ENCODE results near the gene TENT4A. TPM values are rescaled to one million over a fixed set of nuclear protein-coding genes. Genes with fewer than 3 reads are reported as not detected.

Gene TENT4A
- total RNA-seq, 1 experiment from 2014 or later, result 25.6 TPM

- H2BK5ac ChIP-seq (ENCODE audit: insufficient read length, low read length), result no peak overlapping the region
- H3K14ac ChIP-seq (ENCODE audit: insufficient read depth, low read length), result no peak overlapping the region
- H3K9ac ChIP-seq (ENCODE audit: extremely low read depth, insufficient read length, low read length), result no peak overlapping the region
- WGBS (ENCODE audit: extremely low coverage, insufficient read length, low lambda C conversion rate), result no CpG with 5 or more reads among the region's 11 CpGs
- no peak overlapping the region for H3K27ac ChIP-seq (ENCODE audit: insufficient read length, low read depth, low read length)
- no peaks in the 10 kb centered on the region for H3K27me3 ChIP-seq (ENCODE audit: insufficient read depth, low read length)
- Mint-ChIP-seq H3K9me3 (no peaks in the 10 kb centered on the region), H3K4me3 (no peak overlapping the region; a peak in 1 of 5 replicates), H3K27ac (peak overlapping the region in 1 of 3 experiments; percentile 13; a peak in 1 of 7 replicates), H3K27me3 (ENCODE audit: low read depth) (peaks cover 8% of the 10 kb centered on the region; the same call in 1 of the 2 replicates), H3K4me1 (peaks cover 25 to 29% of the 10 kb centered on the region in 2 experiments), H3K36me3 (ENCODE audit: insufficient read depth in 1 of 3, low read depth in 3 of 3) (no peaks in the 10 kb centered on the region; a peak in 1 of 7 replicates)
- no peak overlapping the region for H2AK5ac ChIP-seq (ENCODE audit: insufficient read length, low read length)
- peaks cover 2% of the 10 kb centered on the region for H3K23me2 ChIP-seq (ENCODE audit: insufficient read length, low read depth, low read length, poor library complexity, severe bottlenecking)
- H2BK15ac ChIP-seq (ENCODE audit: low read depth, low read length), result no peak overlapping the region
- H3T11ph ChIP-seq (ENCODE audit: low read length), result no peak overlapping the region
- H4K20me1 ChIP-seq (ENCODE audit: control insufficient read depth, insufficient read depth, insufficient read length), result no peaks in the 10 kb centered on the region
- no peak for DNase-seq
- H3K4ac ChIP-seq (ENCODE audit: low read depth, low read length), result no peak overlapping the region
- no peak overlapping the region for H3K23ac ChIP-seq (ENCODE audit: insufficient read length, low read depth, low read length)
- no peak overlapping the region for H3K18ac ChIP-seq (ENCODE audit: insufficient read length, low read depth, low read length)
- no peak overlapping the region for H2BK20ac ChIP-seq (ENCODE audit: low read depth, low read length, poor library complexity, severe bottlenecking)
- H2BK120ac ChIP-seq (ENCODE audit: low read depth, low read length, poor library complexity, severe bottlenecking), result no peak overlapping the region
- no peak overlapping the region for H3K4me2 ChIP-seq (ENCODE audit: insufficient read depth, insufficient read length, low read length)
- H4K91ac ChIP-seq (ENCODE audit: insufficient read length, low read depth, low read length), result no peak overlapping the region
- H3K56ac ChIP-seq (ENCODE audit: insufficient read length, low read depth, low read length), result no peak overlapping the region
- no peak overlapping the region for H2BK12ac ChIP-seq (ENCODE audit: insufficient read length, low read depth, low read length)
- H4K5ac ChIP-seq (ENCODE audit: insufficient read length, low read depth, low read length), result no peak overlapping the region
- H3K79me2 ChIP-seq (ENCODE audit: insufficient read depth, low read length), result no peaks in the 10 kb centered on the region
- TF ChIP-seq CTCF (conservative IDR thresholded peaks at IDR 0.05), result no peak
- no peaks in the 10 kb centered on the region for H3K9me3 ChIP-seq (ENCODE audit: control insufficient read depth, low read depth, low read length)
- H2AFZ ChIP-seq (ENCODE audit: low read length), result no peak overlapping the region
- H4K8ac ChIP-seq (replicated peaks; ENCODE audit: insufficient read length, low read depth, low read length), result no peak overlapping the region
- no peaks in the 10 kb centered on the region for H3K79me1 ChIP-seq (ENCODE audit: insufficient read depth, low read depth, low read length, poor library complexity, severe bottlenecking)
- H3K4me1 ChIP-seq (ENCODE audit: insufficient read depth, low read length), result peaks cover 7% of the 10 kb centered on the region; the same call in 1 of the 2 replicates
These were observed 13.1 kb upstream of the TENT4A start for GRCh38 chr5:6700074-6700684.
